CD4-positive, alpha-beta T cell treated with Interleukin-21 for 1 hour (primary cell): ENCODE measurements around the gene PUS10.
"Not testable (repeated sequence)": the region's sequence is repeated elsewhere in the genome, so short reads cannot be mapped to it uniquely, and the experiment has no call there.

Source experiments
- DNase-seq: peaks from one replicate; pipeline ENCODE4 v3.0.0-alpha.2; 2020

PUS10 gene

GRCh38 chr2:60925994-60926740 lies 91.9 kb downstream of the PUS10 start:
- no peak for DNase-seq

GRCh38 chr2:60907329-60907728 lies 110.7 kb downstream of the PUS10 start:
- no peak for DNase-seq

GRCh38 chr2:60906395-60906794 lies 111.7 kb downstream of the PUS10 start:
- no peak for DNase-seq

- DNase-seq = not testable (repeated sequence)
Observed at GRCh38 chr2:60905867-60906266, 112.2 kb downstream of the PUS10 start.

- not testable (repeated sequence) for DNase-seq
Observed at GRCh38 chr2:60901296-60901695, 116.8 kb downstream of the PUS10 start.

GRCh38 chr2:60899892-60900249 lies 118.2 kb downstream of the PUS10 start:
- no peak for DNase-seq

- no peak for DNase-seq
Observed at GRCh38 chr2:60899230-60899891, 118.7 kb downstream of the PUS10 start.

- DNase-seq = no peak
Observed at GRCh38 chr2:60898567-60898966, 119.5 kb downstream of the PUS10 start.
